DOHH2 (cell line): ENCODE measurements around the gene PLCL1.

Experiments
- EZH2phosphoT487 ChIP-seq: fragments of 200-600 bp; sonication (generic); IDR thresholded peaks from 2 replicates; pipeline ENCODE4 v1.6.1; 2017; ENCODE audit warnings: borderline replicate concordance, mild to moderate bottlenecking, antibody characterized with exemption, low read length, moderate library complexity, mixed read lengths
- TF ChIP-seq, protein P1 (sequence below): fragments of 200-600 bp; sonication (generic); IDR thresholded peaks from one replicate; pipeline ENCODE4 v1.5.1; 2014; ENCODE audit warnings: antibody characterized with exemption, mild to moderate bottlenecking, low read depth, low read length; ENCODE audit not compliant: poor library complexity, severe bottlenecking

DNA sequence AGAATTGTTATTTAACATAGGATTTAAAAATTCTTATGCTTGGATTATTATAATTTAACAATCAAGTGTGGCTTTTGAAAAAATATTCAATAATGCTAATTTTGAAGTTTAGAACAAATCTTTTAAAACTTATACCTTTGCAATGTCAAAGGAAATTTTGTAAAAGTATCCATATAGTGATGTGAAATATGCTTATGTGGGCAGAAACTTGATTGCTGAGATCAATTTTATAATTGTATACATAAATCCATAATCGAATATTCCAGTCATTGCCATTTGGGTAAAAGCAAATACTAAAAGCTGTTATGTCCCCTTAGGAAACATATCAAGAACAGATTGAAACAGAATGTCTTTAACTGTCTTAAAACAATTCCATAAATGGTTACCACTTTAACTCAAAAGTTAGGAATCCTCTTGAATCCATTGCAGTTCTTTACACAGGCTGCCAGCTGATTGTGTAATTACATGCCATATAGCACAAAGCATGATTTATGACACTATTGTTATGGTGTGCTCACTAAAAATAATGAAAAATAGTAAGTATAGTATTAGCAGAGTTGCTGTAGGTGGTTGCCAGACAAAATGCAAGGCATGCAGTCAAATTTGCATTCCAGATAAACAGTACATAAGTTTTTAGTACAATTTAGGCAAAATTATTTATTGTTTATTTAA, 24.2 kb downstream of the PLCL1 start:
- TF ChIP-seq, protein P1, sequence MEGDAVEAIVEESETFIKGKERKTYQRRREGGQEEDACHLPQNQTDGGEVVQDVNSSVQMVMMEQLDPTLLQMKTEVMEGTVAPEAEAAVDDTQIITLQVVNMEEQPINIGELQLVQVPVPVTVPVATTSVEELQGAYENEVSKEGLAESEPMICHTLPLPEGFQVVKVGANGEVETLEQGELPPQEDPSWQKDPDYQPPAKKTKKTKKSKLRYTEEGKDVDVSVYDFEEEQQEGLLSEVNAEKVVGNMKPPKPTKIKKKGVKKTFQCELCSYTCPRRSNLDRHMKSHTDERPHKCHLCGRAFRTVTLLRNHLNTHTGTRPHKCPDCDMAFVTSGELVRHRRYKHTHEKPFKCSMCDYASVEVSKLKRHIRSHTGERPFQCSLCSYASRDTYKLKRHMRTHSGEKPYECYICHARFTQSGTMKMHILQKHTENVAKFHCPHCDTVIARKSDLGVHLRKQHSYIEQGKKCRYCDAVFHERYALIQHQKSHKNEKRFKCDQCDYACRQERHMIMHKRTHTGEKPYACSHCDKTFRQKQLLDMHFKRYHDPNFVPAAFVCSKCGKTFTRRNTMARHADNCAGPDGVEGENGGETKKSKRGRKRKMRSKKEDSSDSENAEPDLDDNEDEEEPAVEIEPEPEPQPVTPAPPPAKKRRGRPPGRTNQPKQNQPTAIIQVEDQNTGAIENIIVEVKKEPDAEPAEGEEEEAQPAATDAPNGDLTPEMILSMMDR, result no peak
- no peak for TF ChIP-seq EZH2phosphoT487
